MM.1S (cell line): Measurements from ENCODE around the gene LYG2.

ENCODE experiments used
- EZH2phosphoT487 ChIP-seq: fragments of 300-600 bp; sonication (generic); IDR thresholded peaks from 2 replicates; pipeline ENCODE4 v1.6.1; 2018; ENCODE audit warnings: antibody characterized with exemption, low read length
- TF ChIP-seq, protein P1 (sequence below): fragments of 300-600 bp; sonication (generic); IDR thresholded peaks from 2 replicates; pipeline ENCODE4 v1.5.1; 2016; ENCODE audit warnings: antibody characterized with exemption, low read length, mixed read lengths

DNA sequence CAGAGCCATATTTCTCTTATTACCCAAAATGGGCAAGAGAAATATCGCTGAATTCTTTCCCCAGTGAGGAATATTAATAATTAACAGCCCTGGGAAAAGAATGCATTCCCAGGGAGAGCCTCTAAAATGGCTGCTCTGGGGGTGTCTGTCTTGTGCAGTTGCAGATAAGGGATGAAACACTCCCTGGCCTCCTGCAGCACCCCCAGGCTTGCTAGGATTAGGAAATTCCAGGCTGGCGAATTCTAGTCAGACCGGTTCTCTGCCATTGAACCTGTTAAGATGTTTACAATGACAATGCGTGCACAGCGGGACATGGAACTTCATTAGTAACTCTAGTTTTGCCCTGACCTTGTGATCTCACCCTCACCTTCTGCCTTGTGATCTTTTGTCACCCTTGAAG is 50.0 kb downstream of the LYG2 start:
- TF ChIP-seq, protein P1, sequence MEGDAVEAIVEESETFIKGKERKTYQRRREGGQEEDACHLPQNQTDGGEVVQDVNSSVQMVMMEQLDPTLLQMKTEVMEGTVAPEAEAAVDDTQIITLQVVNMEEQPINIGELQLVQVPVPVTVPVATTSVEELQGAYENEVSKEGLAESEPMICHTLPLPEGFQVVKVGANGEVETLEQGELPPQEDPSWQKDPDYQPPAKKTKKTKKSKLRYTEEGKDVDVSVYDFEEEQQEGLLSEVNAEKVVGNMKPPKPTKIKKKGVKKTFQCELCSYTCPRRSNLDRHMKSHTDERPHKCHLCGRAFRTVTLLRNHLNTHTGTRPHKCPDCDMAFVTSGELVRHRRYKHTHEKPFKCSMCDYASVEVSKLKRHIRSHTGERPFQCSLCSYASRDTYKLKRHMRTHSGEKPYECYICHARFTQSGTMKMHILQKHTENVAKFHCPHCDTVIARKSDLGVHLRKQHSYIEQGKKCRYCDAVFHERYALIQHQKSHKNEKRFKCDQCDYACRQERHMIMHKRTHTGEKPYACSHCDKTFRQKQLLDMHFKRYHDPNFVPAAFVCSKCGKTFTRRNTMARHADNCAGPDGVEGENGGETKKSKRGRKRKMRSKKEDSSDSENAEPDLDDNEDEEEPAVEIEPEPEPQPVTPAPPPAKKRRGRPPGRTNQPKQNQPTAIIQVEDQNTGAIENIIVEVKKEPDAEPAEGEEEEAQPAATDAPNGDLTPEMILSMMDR = no peak
- TF ChIP-seq EZH2phosphoT487 = no peak
